K562 (cell line): Measurements from ENCODE around the gene SUSD3. TPM values are rescaled to one million over a fixed set of nuclear protein-coding genes. Genes with fewer than 3 reads are reported as not detected.

ENCODE experiments used
- ATAC-seq: fragments of 200-7000 bp; cut with Tn5 transposase; 3 replicates; pipeline ENCODE4 v1.9.1; 2020; ENCODE audit warnings: moderate library complexity
- BruUV-seq: library from RNA; stranded (reverse); fragments of 400-500 nt; replicated peaks from 2 replicates; lab custom pipeline; 2021; lab: Mats Ljungman, UMichigan
- CTCF ChIA-PET: fragments of 300-600 bp; formaldehyde crosslinking; extraction: SDS; loops from one replicate; lab custom pipeline; 2021; ENCODE audit warnings: low intra/inter-chr PET ratio; lab: Yijun Ruan, JAX
- POLR2A ChIA-PET: fragments of 300-600, 350-650 bp; sonication (Branson Sonifier 250); formaldehyde crosslinking; extraction: SDS; loops from one replicate; lab custom pipeline; 2021; ENCODE audit warnings: antibody characterized with exemption, inconsistent platforms; lab: Yijun Ruan, JAX
- DNase-seq, 4 experiments: peaks; one replicate each; pipeline versions ENCODE4 v3.0.0 to v3.0.0-alpha.2; 2011 to 2018; ENCODE audit warnings: low spot score in 3 of 4, mixed read lengths in 3 of 4; ENCODE audit errors: extremely low read depth in 1 of 4
- FAIRE-seq: peaks from 2 replicates; lab custom pipeline; 2011; peaks lifted over from hg19 to GRCh38; lab: Jason Lieb, UNC
- H2AFZ ChIP-seq: 2 replicates; pipeline ENCODE4 v1.6.0; 2011; ENCODE audit warnings: low read depth, low read length, control low read depth, inconsistent platforms
- H3K27ac ChIP-seq: fragments of 200-600 bp; 3 replicates; pipeline ENCODE4 v1.8.0; 2011; ENCODE audit warnings: low read depth, mild to moderate bottlenecking, control low read depth, inconsistent platforms, low read length, moderate library complexity, mixed read lengths; ENCODE audit errors: extremely low read depth
- H3K27me3 ChIP-seq, 2 experiments: fragments of 300-600 bp in 1 of 2; 2 replicates in 1 of 2; 3 replicates in 1 of 2; pipeline versions ENCODE4 v1.6.0 to v1.8.0; 2011; ENCODE audit warnings: inconsistent platforms in 2 of 2, low read length in 2 of 2, mild to moderate bottlenecking in 1 of 2, mixed read lengths in 1 of 2, moderate library complexity in 1 of 2; ENCODE audit not compliant: control insufficient read depth in 2 of 2, insufficient read depth in 2 of 2
- H3K36me3 ChIP-seq: fragments of 300-600 bp; 3 replicates; pipeline ENCODE4 v1.8.0; 2011; ENCODE audit warnings: mild to moderate bottlenecking, low read length, inconsistent platforms; ENCODE audit not compliant: control insufficient read depth, insufficient read depth
- H3K4me1 ChIP-seq, 2 experiments: fragments of 200-600 bp in 1 of 2; replicated peaks in 1 of 2; 2 replicates in 1 of 2; 3 replicates in 1 of 2; pipeline versions ENCODE4 v1.5.1 to v1.8.0; 2011; ENCODE audit warnings: inconsistent platforms in 2 of 2, low read length in 2 of 2, mild to moderate bottlenecking in 1 of 2, mixed read lengths in 1 of 2, moderate library complexity in 1 of 2; ENCODE audit not compliant: control insufficient read depth in 2 of 2, insufficient read depth in 2 of 2
- H3K4me2 ChIP-seq: 2 replicates; pipeline ENCODE4 v1.6.1; 2011; ENCODE audit warnings: low read length, control low read depth, inconsistent platforms, mixed read lengths; ENCODE audit not compliant: insufficient read depth
- H3K4me3 ChIP-seq: fragments of 200-600 bp; sonication (generic), shearing (Covaris generic); 2 replicates; pipeline ENCODE4 v1.5.1; 2016; ENCODE audit warnings: control low read depth, inconsistent platforms
- H3K79me2 ChIP-seq: fragments of 200-600 bp; 3 replicates; pipeline ENCODE4 v1.8.0; 2011; ENCODE audit warnings: low read length, inconsistent platforms; ENCODE audit not compliant: control insufficient read depth, insufficient read depth
- H3K9ac ChIP-seq, 2 experiments: 2 replicates each; pipeline versions ENCODE4 v1.6.0 to v1.6.1; 2011; ENCODE audit warnings: low read depth in 2 of 2, low read length in 2 of 2, control low read depth in 1 of 2, inconsistent platforms in 1 of 2, mild to moderate bottlenecking in 1 of 2, mixed read lengths in 1 of 2; ENCODE audit not compliant: insufficient read depth in 1 of 2
- H3K9me1 ChIP-seq: one replicate; pipeline ENCODE4 v1.6.0; 2011; ENCODE audit warnings: inconsistent platforms, mild to moderate bottlenecking, low read length, moderate library complexity; ENCODE audit not compliant: control insufficient read depth, insufficient read depth
- H3K9me3 ChIP-seq: replicated peaks from 2 replicates; pipeline ENCODE4 v1.5.1; 2011; ENCODE audit warnings: low read depth, low read length, inconsistent platforms; ENCODE audit not compliant: control insufficient read depth, insufficient read depth
- H4K20me1 ChIP-seq: replicated peaks from 2 replicates; pipeline ENCODE4 v1.6.1; 2011; ENCODE audit warnings: low read length, inconsistent platforms, mixed read lengths; ENCODE audit not compliant: control insufficient read depth, insufficient read depth
- FOXJ2 ChIP-seq: fragments of 200-800 bp; sonication (Bioruptor generic); IDR thresholded peaks from 2 replicates; pipeline ENCODE4 v1.6.1; 2016; ENCODE audit warnings: missing genetic modification characterization, missing compliant biosample characterization
- POLR2B ChIP-seq: fragments of 450-650 bp; IDR thresholded peaks from 2 replicates; pipeline ENCODE4 v1.6.1; 2018; ENCODE audit warnings: low read depth; ENCODE audit not compliant: partially characterized antibody
- RERE ChIP-seq: sonication (generic); formaldehyde crosslinking; IDR thresholded peaks from 2 replicates; pipeline ENCODE4 v1.8.0; 2023; ENCODE audit warnings: missing genetic modification reagents, mild to moderate bottlenecking, borderline replicate concordance
- TARDBP ChIP-seq: fragments of 450-650 bp; IDR thresholded peaks from 2 replicates; pipeline ENCODE4 v1.6.1; 2016
- ZNF589 ChIP-seq: fragments of 200-800 bp; sonication (Bioruptor generic); IDR thresholded peaks from 2 replicates; pipeline ENCODE4 v1.6.1; 2016; ENCODE audit warnings: low read depth, missing genetic modification characterization, missing compliant biosample characterization
- WGBS: fragments of 100-300 bp; shearing (Covaris generic); methylation state at CpG from one replicate; pipeline ENCODE4 v1.1.6; 2016; ENCODE audit warnings: low coverage, mixed read lengths; ENCODE audit not compliant: insufficient coverage; ENCODE audit errors: missing lambda C conversion rate; 5-methylcytosine and 5-hydroxymethylcytosine counted together
- in situ Hi-C: fragments of 300-500 bp; cut with MboI; formaldehyde crosslinking; loops from 4 replicates; pipeline ENCODE4 v1.15.0; 2018; ENCODE audit warnings: inconsistent platforms, mixed read lengths
- intact Hi-C: fragments of 100-400 bp; cut with micrococcal nuclease; formaldehyde crosslinking; loops from 2 replicates; pipeline ENCODE4 v1.14.2; 2022
- polyA plus RNA-seq, 8 experiments: library from polyadenylated mRNA; depleted of rRNA in 4 of 8; stranded (reverse) in 5 of 8; unstranded in 3 of 8; fragments of >200 nt; fragmentation: Nextera tagmentation in 2 of 8; fragmentation: Illumina TruSeq in 1 of 8; extraction: Ambion mirVana in 2 of 8; extraction: Trizol in 1 of 8; gene quantifications; 2 replicates each; pipeline versions ENCODE4 v1.2.1 to v1.2.3, GENCODE V29; 2011 to 2014; ENCODE audit warnings: inconsistent platforms in 1 of 8, missing spikeins in 1 of 8
- total RNA-seq, 7 experiments: library from RNA; depleted of rRNA in 6 of 7; stranded (reverse); fragments of >200 nt in 6 of 7; fragmentation: Illumina TruSeq in 2 of 7; extraction: Trizol in 2 of 7; gene quantifications; 2 replicates each; pipeline versions ENCODE4 v1.2.1 to v1.2.3, GENCODE V29; 2011 to 2021; ENCODE audit warnings: low replicate concordance in 1 of 7
- TF ChIP-seq, protein P1 (sequence below), 2 experiments: fragments of 450-650 bp; formaldehyde crosslinking in 1 of 2; IDR thresholded peaks; 2 replicates each; pipeline versions ENCODE4 v1.4.0 to v1.6.1; 2014 to 2020; ENCODE audit warnings: mild to moderate bottlenecking in 2 of 2, borderline replicate concordance in 1 of 2, low read depth in 1 of 2

SUSD3 gene
- total and polyA plus RNA-seq, 9 of the 15 experiments (the other 6 are each of a cell fraction or from before 2014, with no cell fraction given), result 1.3 to 21.7 (median 11.4) TPM

GRCh38 chr9:93022721-93023520 is 35.6 kb upstream of the SUSD3 start:
- no TSS peak for BruUV-seq
- no peak; the same call in 2 of the 3 replicates for ATAC-seq
- Histone ChIP-seq H3K9ac (no peak overlapping the region), H3K27me3 (peaks cover 26 to 78% of the 10 kb centered on the region in 2 experiments; a peak in 4 of 5 replicates), H3K27ac (no peak overlapping the region), H3K36me3 (no peaks in the 10 kb centered on the region), H3K79me2 (no peaks in the 10 kb centered on the region), H3K4me3 (no peak overlapping the region), H3K4me1 (no peaks in the 10 kb centered on the region), H3K9me3 (no peaks in the 10 kb centered on the region), H4K20me1 (peaks cover 10% of the 10 kb centered on the region; the same call in 1 of the 2 replicates), H3K4me2 (no peak overlapping the region), H3K9me1 (peaks cover 5% of the 10 kb centered on the region), H2AFZ (no peak overlapping the region)
- 3% methylated on average over 21 of the region's 23 CpGs for WGBS
- DNase-seq, result no peak
- no peak for FAIRE-seq
- in situ Hi-C loops (loop anchor here (25.0 kb wide), 1 partner anchor 289 kb away; no protein-coding TSS in a partner anchor), intact Hi-C loops (no loop called here)
- ChIA-PET CTCF (no interaction called here), POLR2A (interaction anchor here (0.7 kb wide), 1 partner anchor 8 kb away, joined by 4 read pairs; no protein-coding TSS in a partner anchor)
- TF ChIP-seq POLR2B, result no peak
- no peak for TF ChIP-seq ZNF589 (CRISPR knock-in tag)
- no peak for TF ChIP-seq FOXJ2
- TF ChIP-seq, protein P1, sequence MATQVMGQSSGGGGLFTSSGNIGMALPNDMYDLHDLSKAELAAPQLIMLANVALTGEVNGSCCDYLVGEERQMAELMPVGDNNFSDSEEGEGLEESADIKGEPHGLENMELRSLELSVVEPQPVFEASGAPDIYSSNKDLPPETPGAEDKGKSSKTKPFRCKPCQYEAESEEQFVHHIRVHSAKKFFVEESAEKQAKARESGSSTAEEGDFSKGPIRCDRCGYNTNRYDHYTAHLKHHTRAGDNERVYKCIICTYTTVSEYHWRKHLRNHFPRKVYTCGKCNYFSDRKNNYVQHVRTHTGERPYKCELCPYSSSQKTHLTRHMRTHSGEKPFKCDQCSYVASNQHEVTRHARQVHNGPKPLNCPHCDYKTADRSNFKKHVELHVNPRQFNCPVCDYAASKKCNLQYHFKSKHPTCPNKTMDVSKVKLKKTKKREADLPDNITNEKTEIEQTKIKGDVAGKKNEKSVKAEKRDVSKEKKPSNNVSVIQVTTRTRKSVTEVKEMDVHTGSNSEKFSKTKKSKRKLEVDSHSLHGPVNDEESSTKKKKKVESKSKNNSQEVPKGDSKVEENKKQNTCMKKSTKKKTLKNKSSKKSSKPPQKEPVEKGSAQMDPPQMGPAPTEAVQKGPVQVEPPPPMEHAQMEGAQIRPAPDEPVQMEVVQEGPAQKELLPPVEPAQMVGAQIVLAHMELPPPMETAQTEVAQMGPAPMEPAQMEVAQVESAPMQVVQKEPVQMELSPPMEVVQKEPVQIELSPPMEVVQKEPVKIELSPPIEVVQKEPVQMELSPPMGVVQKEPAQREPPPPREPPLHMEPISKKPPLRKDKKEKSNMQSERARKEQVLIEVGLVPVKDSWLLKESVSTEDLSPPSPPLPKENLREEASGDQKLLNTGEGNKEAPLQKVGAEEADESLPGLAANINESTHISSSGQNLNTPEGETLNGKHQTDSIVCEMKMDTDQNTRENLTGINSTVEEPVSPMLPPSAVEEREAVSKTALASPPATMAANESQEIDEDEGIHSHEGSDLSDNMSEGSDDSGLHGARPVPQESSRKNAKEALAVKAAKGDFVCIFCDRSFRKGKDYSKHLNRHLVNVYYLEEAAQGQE (IDR thresholded peaks at IDR 0.05; ENCODE audit: borderline replicate concordance), result no peak
- TF ChIP-seq, protein P1 (CRISPR knock-in tag; IDR thresholded peaks at IDR 0.05; ENCODE audit: low read depth), result no peak
- TF ChIP-seq TARDBP, result no peak
- TF ChIP-seq RERE, result no peak
